Measurements from ENCODE around the gene CRIP1. TPM values are rescaled to one million over a fixed set of nuclear protein-coding genes. Genes with fewer than 3 reads are reported as not detected.

The CRIP1 gene
- total and polyA plus RNA-seq, 10 of the 15 experiments (the other 5 are each of a cell fraction or from before 2014, with no cell fraction given): 66.8 to 259 (median 154) TPM

DNA sequence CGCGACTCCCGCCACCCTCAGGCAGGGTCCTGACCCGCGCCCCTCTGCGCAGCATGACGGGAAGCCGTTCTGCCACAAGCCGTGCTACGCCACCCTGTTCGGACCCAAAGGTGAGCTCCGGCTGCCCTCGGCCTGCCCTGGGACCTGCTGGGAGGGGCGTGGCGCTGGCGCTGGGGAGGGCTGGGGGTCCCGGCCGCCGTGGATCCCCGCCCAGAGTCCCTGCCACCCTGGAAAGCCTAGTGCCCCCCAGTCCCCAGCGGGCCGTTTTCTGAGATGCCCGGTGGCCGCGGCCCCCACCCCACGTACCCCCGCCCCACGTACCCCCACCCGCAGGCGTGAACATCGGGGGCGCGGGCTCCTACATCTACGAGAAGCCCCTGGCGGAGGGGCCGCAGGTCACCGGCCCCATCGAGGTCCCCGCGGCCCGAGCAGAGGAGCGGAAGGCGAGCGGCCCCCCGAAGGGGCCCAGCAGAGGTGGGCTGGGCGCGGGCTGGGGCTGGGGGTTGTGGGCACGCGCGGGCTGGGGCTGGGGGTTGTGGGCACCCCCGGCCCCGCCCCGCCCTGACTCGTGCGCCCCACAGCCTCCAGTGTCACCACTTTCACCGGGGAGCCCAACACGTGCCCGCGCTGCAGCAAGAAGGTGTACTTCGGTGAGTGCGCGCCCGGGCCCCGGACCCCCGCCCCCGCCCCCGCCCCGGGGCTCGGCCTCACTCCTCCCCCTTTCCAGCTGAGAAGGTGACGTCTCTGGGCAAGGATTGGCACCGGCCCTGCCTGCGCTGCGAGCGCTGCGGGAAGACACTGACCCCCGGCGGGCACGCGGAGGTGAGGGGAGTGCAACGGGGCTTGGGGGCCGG is 8.1 kb upstream of the CRIP1 start:
- Histone ChIP-seq H3K4me1 (ENCODE audit: control insufficient read depth, insufficient read depth, low read length) (peaks cover 17% of the 10 kb centered on the region), H4K20me1 (ENCODE audit: control insufficient read depth, insufficient read depth) (no peaks in the 10 kb centered on the region), H3K4me3 (no peak overlapping the region), H3K9ac (ENCODE audit: control insufficient read depth, insufficient read depth, low read length) (no peak overlapping the region), H3K79me2 (ENCODE audit: control insufficient read depth, insufficient read depth, low read length) (no peaks in the 10 kb centered on the region), H2AFZ (ENCODE audit: control insufficient read depth, low read depth, low read length) (no peak overlapping the region), H3K36me3 (ENCODE audit: control insufficient read depth in 2 of 2, insufficient read depth in 2 of 2, low read length in 1 of 2) (no peaks in the 10 kb centered on the region), H3K27ac (ENCODE audit: control insufficient read depth, insufficient read depth) (no peak overlapping the region), H3K4me2 (ENCODE audit: control insufficient read depth, insufficient read depth) (no peak overlapping the region), H3K27me3 (replicated peaks in 1 of 2; ENCODE audit: control insufficient read depth in 2 of 2, insufficient read depth in 2 of 2, low read length in 1 of 2) (peaks cover 4 to 11% of the 10 kb centered on the region in 2 experiments; a peak in 3 of 4 replicates), H3K9me3 (replicated peaks; ENCODE audit: control insufficient read depth, insufficient read depth, low read length) (no peaks in the 10 kb centered on the region; the same call in 2 of the 3 replicates)
- ChIA-PET SMC1A (ENCODE audit: uncharacterized antibody, unreplicated experiment) (no interaction called here), RAD21 (ENCODE audit: unreplicated experiment) (no interaction called here), POLR2A (no interaction called here), CTCF (no interaction called here)
- no TSS peak for BruUV-seq (replicated peaks)
- intact Hi-C loops (cut with micrococcal nuclease; ENCODE audit: unreplicated experiment): no loop called here
- 10% methylated on average over 50 of the region's 81 CpGs for WGBS (ENCODE audit: insufficient coverage, insufficient replicate concordance, low lambda C conversion rate, missing lambda C conversion rate)
- no peak for FAIRE-seq
- TF ChIP-seq BCL11A (IDR thresholded peaks at IDR 0.05; ENCODE audit: low read depth, low read length): no peak
- TF ChIP-seq PAX5 (IDR thresholded peaks at IDR 0.05; ENCODE audit: borderline replicate concordance, low read depth, low read length): no peak
- no peak for TF ChIP-seq MEF2A (IDR thresholded peaks at IDR 0.05; ENCODE audit: insufficient read depth, low read depth, low read length)
- TF ChIP-seq, protein P1, sequence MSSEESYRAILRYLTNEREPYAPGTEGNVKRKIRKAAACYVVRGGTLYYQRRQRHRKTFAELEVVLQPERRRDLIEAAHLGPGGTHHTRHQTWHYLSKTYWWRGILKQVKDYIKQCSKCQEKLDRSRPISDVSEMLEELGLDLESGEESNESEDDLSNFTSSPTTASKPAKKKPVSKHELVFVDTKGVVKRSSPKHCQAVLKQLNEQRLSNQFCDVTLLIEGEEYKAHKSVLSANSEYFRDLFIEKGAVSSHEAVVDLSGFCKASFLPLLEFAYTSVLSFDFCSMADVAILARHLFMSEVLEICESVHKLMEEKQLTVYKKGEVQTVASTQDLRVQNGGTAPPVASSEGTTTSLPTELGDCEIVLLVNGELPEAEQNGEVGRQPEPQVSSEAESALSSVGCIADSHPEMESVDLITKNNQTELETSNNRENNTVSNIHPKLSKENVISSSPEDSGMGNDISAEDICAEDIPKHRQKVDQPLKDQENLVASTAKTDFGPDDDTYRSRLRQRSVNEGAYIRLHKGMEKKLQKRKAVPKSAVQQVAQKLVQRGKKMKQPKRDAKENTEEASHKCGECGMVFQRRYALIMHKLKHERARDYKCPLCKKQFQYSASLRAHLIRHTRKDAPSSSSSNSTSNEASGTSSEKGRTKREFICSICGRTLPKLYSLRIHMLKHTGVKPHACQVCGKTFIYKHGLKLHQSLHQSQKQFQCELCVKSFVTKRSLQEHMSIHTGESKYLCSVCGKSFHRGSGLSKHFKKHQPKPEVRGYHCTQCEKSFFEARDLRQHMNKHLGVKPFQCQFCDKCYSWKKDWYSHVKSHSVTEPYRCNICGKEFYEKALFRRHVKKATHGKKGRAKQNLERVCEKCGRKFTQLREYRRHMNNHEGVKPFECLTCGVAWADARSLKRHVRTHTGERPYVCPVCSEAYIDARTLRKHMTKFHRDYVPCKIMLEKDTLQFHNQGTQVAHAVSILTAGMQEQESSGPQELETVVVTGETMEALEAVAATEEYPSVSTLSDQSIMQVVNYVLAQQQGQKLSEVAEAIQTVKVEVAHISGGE (CRISPR knock-in tag; IDR thresholded peaks at IDR 0.05): no peak
- TF ChIP-seq SMARCA5 (IDR thresholded peaks at IDR 0.05): no peak
- TF ChIP-seq SREBF2 (IDR thresholded peaks at IDR 0.05; ENCODE audit: low read length): no peak
- TF ChIP-seq TAF1 (IDR thresholded peaks at IDR 0.05; ENCODE audit: borderline replicate concordance, low read depth, low read length): no peak
- TF ChIP-seq, protein P2, sequence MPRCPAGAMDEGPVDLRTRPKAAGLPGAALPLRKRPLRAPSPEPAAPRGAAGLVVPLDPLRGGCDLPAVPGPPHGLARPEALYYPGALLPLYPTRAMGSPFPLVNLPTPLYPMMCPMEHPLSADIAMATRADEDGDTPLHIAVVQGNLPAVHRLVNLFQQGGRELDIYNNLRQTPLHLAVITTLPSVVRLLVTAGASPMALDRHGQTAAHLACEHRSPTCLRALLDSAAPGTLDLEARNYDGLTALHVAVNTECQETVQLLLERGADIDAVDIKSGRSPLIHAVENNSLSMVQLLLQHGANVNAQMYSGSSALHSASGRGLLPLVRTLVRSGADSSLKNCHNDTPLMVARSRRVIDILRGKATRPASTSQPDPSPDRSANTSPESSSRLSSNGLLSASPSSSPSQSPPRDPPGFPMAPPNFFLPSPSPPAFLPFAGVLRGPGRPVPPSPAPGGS (IDR thresholded peaks at IDR 0.05; ENCODE audit: borderline replicate concordance, insufficient read depth, low read depth, low read length, poor library complexity, severe bottlenecking): no peak
- no peak for TF ChIP-seq POLR2A (IDR thresholded peaks at IDR 0.05; ENCODE audit: low read depth, low read length)
- no peak for ATAC-seq
- in situ Hi-C loops (cut with MboI): no loop called here
- no peak for DNase-seq (ENCODE audit: low read depth, low spot score)

All from GM12878 (cell line).